MM.1S (cell line): ENCODE data around the gene TCAIM.

Experiments used
- DNase-seq: peaks from one replicate; pipeline ENCODE4 v3.0.0-alpha.2; 2015
- H2AFZ ChIP-seq: fragments of 300-600 bp; sonication (generic); 2 replicates; pipeline ENCODE4 v1.6.0; 2016; ENCODE audit warnings: antibody characterized with exemption, low read length
- H3F3A ChIP-seq: fragments of 300-600 bp; sonication (generic); 2 replicates; pipeline ENCODE4 v1.6.1; 2016; ENCODE audit warnings: mild to moderate bottlenecking, antibody characterized with exemption, low read length, moderate library complexity, mixed read lengths; ENCODE audit not compliant: insufficient read depth
- H3K27ac ChIP-seq: fragments of 300-600 bp; sonication (generic); 2 replicates; pipeline ENCODE4 v1.5.1; 2016; ENCODE audit warnings: mild to moderate bottlenecking, low read length
- H3K27me3 ChIP-seq: fragments of 300-600 bp; sonication (generic); replicated peaks from 2 replicates; pipeline ENCODE4 v1.6.0; 2016; ENCODE audit warnings: low read length; ENCODE audit not compliant: insufficient read depth
- H3K36me3 ChIP-seq: fragments of 300-600 bp; sonication (generic); replicated peaks from 2 replicates; pipeline ENCODE4 v1.6.1; 2016; ENCODE audit warnings: mild to moderate bottlenecking, low read length, mixed read lengths; ENCODE audit not compliant: insufficient read depth
- H3K4me1 ChIP-seq: fragments of 300-600 bp; sonication (generic); 2 replicates; pipeline ENCODE4 v1.6.1; 2016; ENCODE audit warnings: low read length, mixed read lengths
- H3K4me2 ChIP-seq: fragments of 300-600 bp; sonication (generic); 2 replicates; pipeline ENCODE4 v1.6.0; 2016; ENCODE audit warnings: low read depth, low read length
- H3K4me3 ChIP-seq: fragments of 300-600 bp; sonication (generic); 2 replicates; pipeline ENCODE4 v1.5.1; 2016; ENCODE audit warnings: low read length, mixed read lengths
- H3K79me2 ChIP-seq: fragments of 300-600 bp; sonication (generic); 2 replicates; pipeline ENCODE4 v1.6.1; 2016; ENCODE audit warnings: mixed run types, low read length, mixed read lengths
- H3K9ac ChIP-seq: fragments of 300-600 bp; sonication (generic); 2 replicates; pipeline ENCODE4 v1.6.1; 2016; ENCODE audit warnings: low read length, mixed read lengths
- H3K9me2 ChIP-seq: fragments of 300-600 bp; sonication (generic); replicated peaks from 2 replicates; pipeline ENCODE4 v1.6.1; 2016; ENCODE audit warnings: mild to moderate bottlenecking, low read length, mixed read lengths; ENCODE audit not compliant: insufficient read depth
- H3K9me3 ChIP-seq: fragments of 300-600 bp; sonication (generic); replicated peaks from 2 replicates; pipeline ENCODE4 v1.6.1; 2016; ENCODE audit warnings: mild to moderate bottlenecking, low read length, mixed read lengths; ENCODE audit not compliant: insufficient read depth
- H4K20me1 ChIP-seq: fragments of 300-600 bp; sonication (generic); 2 replicates; pipeline ENCODE4 v1.6.1; 2016; ENCODE audit warnings: mild to moderate bottlenecking, low read length, moderate library complexity, mixed read lengths; ENCODE audit not compliant: insufficient read depth
- CTCF ChIP-seq: fragments of 300-600 bp; sonication (generic); IDR thresholded peaks from 2 replicates; pipeline ENCODE4 v1.5.1; 2016; ENCODE audit warnings: antibody characterized with exemption, low read length, mixed read lengths
- EZH2 ChIP-seq: fragments of 300-600 bp; sonication (generic); optimal IDR thresholded peaks from 2 replicates; pipeline ENCODE3; 2017; ENCODE audit warnings: low read depth, mild to moderate bottlenecking, antibody characterized with exemption, low read length, mixed read lengths
- EZH2phosphoT487 ChIP-seq: fragments of 300-600 bp; sonication (generic); IDR thresholded peaks from 2 replicates; pipeline ENCODE4 v1.6.1; 2018; ENCODE audit warnings: antibody characterized with exemption, low read length

Gene TCAIM

DNA sequence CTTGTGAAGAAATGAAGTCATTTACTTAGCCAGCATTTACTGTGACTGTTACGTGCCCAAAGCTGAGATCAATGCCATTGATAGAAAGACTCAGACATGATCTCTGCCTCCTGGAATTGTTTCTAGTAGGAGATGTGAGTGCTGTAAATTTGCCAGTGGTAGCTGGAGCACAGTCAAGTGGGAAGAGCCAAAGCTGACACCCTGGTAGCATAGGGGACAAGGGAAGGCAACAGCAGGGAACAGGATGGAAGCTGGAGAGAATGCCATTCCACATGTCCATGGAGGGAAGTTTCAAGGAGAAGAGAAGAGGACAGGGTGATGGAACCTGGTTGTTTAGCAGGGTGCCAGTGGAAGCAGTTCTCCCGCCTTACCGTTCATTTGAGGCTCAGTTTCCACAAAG lies 64.0 kb downstream of the TCAIM start:
- Histone ChIP-seq H3K4me2 (no peak overlapping the region), H3K9me3 (no peaks in the 10 kb centered on the region), H3K9me2 (no peaks in the 10 kb centered on the region), H3K9ac (no peak overlapping the region), H3K27me3 (no peaks in the 10 kb centered on the region), H3K4me1 (no peaks in the 10 kb centered on the region), H2AFZ (no peak overlapping the region), H3K4me3 (no peak overlapping the region), H3K36me3 (no peaks in the 10 kb centered on the region), H3K79me2 (no peaks in the 10 kb centered on the region), H3F3A (no peaks in the 10 kb centered on the region), H3K27ac (no peak overlapping the region), H4K20me1 (no peaks in the 10 kb centered on the region)
- TF ChIP-seq EZH2, result no peak
- no peak for TF ChIP-seq EZH2phosphoT487
- no peak for TF ChIP-seq CTCF
- no peak for DNase-seq

DNA sequence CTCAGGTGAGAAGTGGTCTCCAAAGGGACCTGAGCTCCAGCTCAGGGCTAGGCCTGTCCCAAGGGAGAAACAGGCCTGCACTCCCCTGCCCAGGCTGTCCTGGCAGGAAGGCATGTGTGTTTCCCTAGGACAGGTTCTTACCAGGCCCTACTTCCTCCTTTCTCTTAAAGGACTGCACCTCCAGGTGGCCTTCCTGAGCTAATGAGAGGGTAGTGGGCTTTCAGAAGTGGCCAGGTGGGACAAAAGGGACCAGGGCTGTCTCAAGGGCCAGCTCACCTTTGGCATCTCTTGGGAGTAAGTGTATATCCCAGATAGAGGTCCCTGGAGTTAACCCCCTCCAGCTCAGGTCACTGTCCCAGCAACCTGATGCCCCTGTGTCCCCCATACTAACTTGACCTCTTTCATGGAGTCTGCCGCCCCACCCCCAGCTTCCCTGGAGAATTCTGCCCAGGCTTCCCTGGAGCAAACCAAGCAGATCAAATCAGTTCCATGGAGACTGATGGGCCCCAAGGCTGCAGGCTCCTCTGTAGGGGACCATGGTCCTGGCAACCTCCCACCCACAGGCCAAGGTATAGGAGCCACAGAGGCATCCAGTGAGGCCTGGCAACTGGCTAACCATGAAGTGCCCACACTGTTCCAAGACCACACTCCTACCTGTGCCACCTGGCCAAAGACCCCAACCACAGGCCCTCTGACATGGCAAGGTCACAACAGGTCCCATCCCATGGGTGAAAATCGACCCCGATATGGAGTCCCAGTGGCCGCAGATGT lies 71.3 kb downstream of the TCAIM start:
- H3K79me2 ChIP-seq, result no peaks in the 10 kb centered on the region
- no peaks in the 10 kb centered on the region for H3K9me3 ChIP-seq
- no peaks in the 10 kb centered on the region for H3K36me3 ChIP-seq
- H3K4me1 ChIP-seq, result no peaks in the 10 kb centered on the region
- H3F3A ChIP-seq, result no peaks in the 10 kb centered on the region
- no peak for DNase-seq
- H2AFZ ChIP-seq, result no peak overlapping the region
- H3K9ac ChIP-seq, result no peak overlapping the region
- no peaks in the 10 kb centered on the region for H4K20me1 ChIP-seq
- no peak overlapping the region for H3K27ac ChIP-seq
- no peak for TF ChIP-seq EZH2
- no peak for TF ChIP-seq CTCF
- no peak for TF ChIP-seq EZH2phosphoT487
- H3K4me3 ChIP-seq, result no peak overlapping the region
- no peaks in the 10 kb centered on the region for H3K27me3 ChIP-seq
- H3K4me2 ChIP-seq, result no peak overlapping the region
- H3K9me2 ChIP-seq, result no peaks in the 10 kb centered on the region

DNA sequence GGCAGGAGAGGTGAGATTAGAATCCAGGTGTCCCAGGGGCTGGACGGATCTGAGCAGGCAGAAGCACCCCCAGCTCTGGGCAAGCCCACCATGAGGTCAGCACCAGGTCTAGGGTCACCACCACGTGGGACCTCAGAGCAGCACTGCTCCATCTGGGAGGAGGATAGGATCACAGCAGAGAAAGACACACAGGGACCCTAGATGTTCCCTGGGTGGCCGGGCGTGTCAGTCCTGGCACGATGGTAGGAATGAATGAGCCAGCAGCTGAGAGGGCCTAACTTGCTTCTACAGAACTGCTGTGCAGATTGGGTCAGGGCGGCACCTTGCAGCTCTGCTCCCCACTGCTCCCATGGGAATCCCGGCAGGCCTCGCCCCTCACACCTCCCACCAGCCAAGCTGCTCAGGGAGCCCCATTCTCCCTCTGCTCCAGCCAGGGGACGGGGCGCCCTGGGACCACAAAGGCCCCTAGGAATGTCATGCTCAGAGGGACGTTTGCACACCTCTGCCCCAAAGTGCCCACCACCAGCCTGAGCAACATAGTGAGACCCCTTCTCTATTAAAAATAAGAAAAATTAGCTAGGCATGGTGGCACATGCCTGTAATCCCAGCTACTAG lies 72.6 kb downstream of the TCAIM start:
- Histone ChIP-seq H3K9me2 (no peaks in the 10 kb centered on the region), H3F3A (no peaks in the 10 kb centered on the region), H3K27ac (no peak overlapping the region), H3K9ac (no peak overlapping the region), H3K27me3 (no peaks in the 10 kb centered on the region), H3K36me3 (no peaks in the 10 kb centered on the region), H3K4me3 (no peak overlapping the region), H3K4me2 (no peak overlapping the region), H4K20me1 (no peaks in the 10 kb centered on the region), H3K79me2 (no peaks in the 10 kb centered on the region), H2AFZ (no peak overlapping the region), H3K9me3 (no peaks in the 10 kb centered on the region), H3K4me1 (no peaks in the 10 kb centered on the region)
- no peak for TF ChIP-seq EZH2phosphoT487
- no peak for DNase-seq

- H2AFZ ChIP-seq, result no peak overlapping the region
- no peak overlapping the region for H3K4me2 ChIP-seq
- no peaks in the 10 kb centered on the region for H3K36me3 ChIP-seq
- no peak overlapping the region for H3K4me3 ChIP-seq
- H3K79me2 ChIP-seq, result no peaks in the 10 kb centered on the region
- TF ChIP-seq EZH2, result no peak
- no peak for TF ChIP-seq EZH2phosphoT487
- TF ChIP-seq CTCF, result no peak
- H3F3A ChIP-seq, result no peaks in the 10 kb centered on the region
- H3K27me3 ChIP-seq, result no peaks in the 10 kb centered on the region
- DNase-seq, result no peak
- H3K9me2 ChIP-seq, result no peaks in the 10 kb centered on the region
- H3K9me3 ChIP-seq, result no peaks in the 10 kb centered on the region
- H4K20me1 ChIP-seq, result no peaks in the 10 kb centered on the region
- H3K4me1 ChIP-seq, result no peaks in the 10 kb centered on the region
- H3K27ac ChIP-seq, result no peak overlapping the region
- no peak overlapping the region for H3K9ac ChIP-seq
Observed at GRCh38 chr3:44412365-44412764, 73.8 kb downstream of the TCAIM start.
